A673 (cell line): Measurements from ENCODE around the gene ATG9A.

Experiments used
- CTCF ChIP-seq: fragments of 300-800, 200-600 bp; sonication (generic); conservative IDR thresholded peaks from 2 replicates; pipeline ENCODE4 v1.5.1; 2017; ENCODE audit warnings: low read depth, mild to moderate bottlenecking, antibody characterized with exemption, low read length, moderate library complexity, mixed read lengths
- EZH2 ChIP-seq: fragments of 200-600 bp; sonication (generic); IDR thresholded peaks from 2 replicates; pipeline ENCODE4 v1.6.1; 2017; ENCODE audit warnings: borderline replicate concordance, low read depth, mild to moderate bottlenecking, mixed read lengths, antibody characterized with exemption, low read length; ENCODE audit not compliant: poor library complexity, severe bottlenecking

GRCh38 chr2:219230059-219230540, 664 bp upstream of the ATG9A start:
- no peak for TF ChIP-seq EZH2
- no peak for TF ChIP-seq CTCF
